ENCODE measurements around the gene PKP4. TPM values are rescaled to one million over a fixed set of nuclear protein-coding genes. Genes with fewer than 3 reads are reported as not detected.

Gene PKP4
- polyA plus RNA-seq, 1 donor from 2014 or later: 24.2 TPM

- H3K4me2 ChIP-seq (ENCODE audit: low read length): no peak overlapping the region
- peaks cover 9% of the 10 kb centered on the region for H3K79me2 ChIP-seq (replicated peaks; ENCODE audit: insufficient read depth, low read length)
- H3K9me3 ChIP-seq (ENCODE audit: low read length): no peaks in the 10 kb centered on the region
- no peaks in the 10 kb centered on the region for H4K20me1 ChIP-seq (ENCODE audit: insufficient read depth)
- no peak for TF ChIP-seq SMC3 (conservative IDR thresholded peaks at IDR 0.05; ENCODE audit: poor library complexity)
- TF ChIP-seq POLR2AphosphoS5 (IDR thresholded peaks at IDR 0.05): no peak
- TF ChIP-seq, protein P1, sequence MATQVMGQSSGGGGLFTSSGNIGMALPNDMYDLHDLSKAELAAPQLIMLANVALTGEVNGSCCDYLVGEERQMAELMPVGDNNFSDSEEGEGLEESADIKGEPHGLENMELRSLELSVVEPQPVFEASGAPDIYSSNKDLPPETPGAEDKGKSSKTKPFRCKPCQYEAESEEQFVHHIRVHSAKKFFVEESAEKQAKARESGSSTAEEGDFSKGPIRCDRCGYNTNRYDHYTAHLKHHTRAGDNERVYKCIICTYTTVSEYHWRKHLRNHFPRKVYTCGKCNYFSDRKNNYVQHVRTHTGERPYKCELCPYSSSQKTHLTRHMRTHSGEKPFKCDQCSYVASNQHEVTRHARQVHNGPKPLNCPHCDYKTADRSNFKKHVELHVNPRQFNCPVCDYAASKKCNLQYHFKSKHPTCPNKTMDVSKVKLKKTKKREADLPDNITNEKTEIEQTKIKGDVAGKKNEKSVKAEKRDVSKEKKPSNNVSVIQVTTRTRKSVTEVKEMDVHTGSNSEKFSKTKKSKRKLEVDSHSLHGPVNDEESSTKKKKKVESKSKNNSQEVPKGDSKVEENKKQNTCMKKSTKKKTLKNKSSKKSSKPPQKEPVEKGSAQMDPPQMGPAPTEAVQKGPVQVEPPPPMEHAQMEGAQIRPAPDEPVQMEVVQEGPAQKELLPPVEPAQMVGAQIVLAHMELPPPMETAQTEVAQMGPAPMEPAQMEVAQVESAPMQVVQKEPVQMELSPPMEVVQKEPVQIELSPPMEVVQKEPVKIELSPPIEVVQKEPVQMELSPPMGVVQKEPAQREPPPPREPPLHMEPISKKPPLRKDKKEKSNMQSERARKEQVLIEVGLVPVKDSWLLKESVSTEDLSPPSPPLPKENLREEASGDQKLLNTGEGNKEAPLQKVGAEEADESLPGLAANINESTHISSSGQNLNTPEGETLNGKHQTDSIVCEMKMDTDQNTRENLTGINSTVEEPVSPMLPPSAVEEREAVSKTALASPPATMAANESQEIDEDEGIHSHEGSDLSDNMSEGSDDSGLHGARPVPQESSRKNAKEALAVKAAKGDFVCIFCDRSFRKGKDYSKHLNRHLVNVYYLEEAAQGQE (IDR thresholded peaks at IDR 0.05; ENCODE audit: borderline replicate concordance): no peak
- TF ChIP-seq TAF1 (IDR thresholded peaks at IDR 0.05; ENCODE audit: low read depth): no peak
- TF ChIP-seq CTCF (IDR thresholded peaks at IDR 0.05; ENCODE audit: poor library complexity, severe bottlenecking): no peak
- TF ChIP-seq EZH2 (IDR thresholded peaks at IDR 0.05; ENCODE audit: borderline replicate concordance, insufficient read depth, low read length, poor library complexity, severe bottlenecking): no peak
- TF ChIP-seq MXI1 (conservative IDR thresholded peaks at IDR 0.05; ENCODE audit: poor library complexity, severe bottlenecking): no peak
- no peak for TF ChIP-seq EP300 (conservative IDR thresholded peaks at IDR 0.05; ENCODE audit: poor library complexity, severe bottlenecking)
- TF ChIP-seq RAD21 (conservative IDR thresholded peaks at IDR 0.05): no peak
- no peak overlapping the region for H3K4me3 ChIP-seq (ENCODE audit: low read length)
- no peak overlapping the region for H2AFZ ChIP-seq (ENCODE audit: low read depth, low read length)
- no peaks in the 10 kb centered on the region for H3K9me2 ChIP-seq (ENCODE audit: insufficient read depth, low read length)
- H3K9ac ChIP-seq (ENCODE audit: low read length): no peak overlapping the region
- H3F3A ChIP-seq (ENCODE audit: insufficient read depth, low read length, poor library complexity, severe bottlenecking): no peaks in the 10 kb centered on the region
- no peak overlapping the region for H3K27ac ChIP-seq (ENCODE audit: low read length)
- no peaks in the 10 kb centered on the region for H3K36me3 ChIP-seq (ENCODE audit: insufficient read depth, low read length)
- no peaks in the 10 kb centered on the region for H3K27me3 ChIP-seq (ENCODE audit: insufficient read depth, low read depth, low read length)
These were observed 30.2 kb downstream of the PKP4 start for GRCh38 chr2:158486970-158487325.

DNA sequence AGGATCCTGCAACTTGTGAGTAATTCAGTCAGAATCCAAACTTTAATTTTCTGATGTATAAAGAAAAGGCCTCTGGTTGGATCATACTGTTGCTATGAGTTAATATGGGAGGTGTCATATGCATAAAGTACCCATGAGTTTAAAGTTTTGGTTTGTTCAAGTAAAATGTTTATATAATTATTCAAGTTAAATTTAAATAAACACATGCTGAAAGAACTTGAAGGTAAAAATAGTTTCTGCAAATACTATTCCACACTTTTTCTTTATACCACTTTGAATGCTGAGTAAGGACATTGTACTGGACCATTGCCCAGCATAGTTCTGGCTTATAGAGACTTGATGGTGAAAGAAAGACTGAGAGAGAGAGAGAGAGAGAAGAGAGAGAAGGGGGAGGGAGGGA lies 30.7 kb downstream of the PKP4 start:
- H4K20me1 ChIP-seq (ENCODE audit: insufficient read depth): no peaks in the 10 kb centered on the region
- no peak overlapping the region for H3K27ac ChIP-seq (ENCODE audit: low read length)
- H3K9me3 ChIP-seq (ENCODE audit: low read length): no peaks in the 10 kb centered on the region
- no peak overlapping the region for H3K9ac ChIP-seq (ENCODE audit: low read length)
- no peak overlapping the region for H3K4me2 ChIP-seq (ENCODE audit: low read length)
- no peak overlapping the region for H3K4me3 ChIP-seq (ENCODE audit: low read length)
- H3F3A ChIP-seq (ENCODE audit: insufficient read depth, low read length, poor library complexity, severe bottlenecking): no peaks in the 10 kb centered on the region
- H3K79me2 ChIP-seq (replicated peaks; ENCODE audit: insufficient read depth, low read length): peaks cover 9% of the 10 kb centered on the region
- no peaks in the 10 kb centered on the region for H3K36me3 ChIP-seq (ENCODE audit: insufficient read depth, low read length)
- H3K9me2 ChIP-seq (ENCODE audit: insufficient read depth, low read length): no peaks in the 10 kb centered on the region
- H2AFZ ChIP-seq (ENCODE audit: low read depth, low read length): no peak overlapping the region
- H3K27me3 ChIP-seq (ENCODE audit: insufficient read depth, low read depth, low read length): no peaks in the 10 kb centered on the region
- TF ChIP-seq POLR2AphosphoS5 (IDR thresholded peaks at IDR 0.05): no peak
- TF ChIP-seq CTCF (IDR thresholded peaks at IDR 0.05; ENCODE audit: poor library complexity, severe bottlenecking): no peak
- TF ChIP-seq EZH2 (IDR thresholded peaks at IDR 0.05; ENCODE audit: borderline replicate concordance, insufficient read depth, low read length, poor library complexity, severe bottlenecking): no peak
- no peak for TF ChIP-seq TAF1 (IDR thresholded peaks at IDR 0.05; ENCODE audit: low read depth)
- TF ChIP-seq SMC3 (conservative IDR thresholded peaks at IDR 0.05; ENCODE audit: poor library complexity): no peak
- TF ChIP-seq, protein P1 (IDR thresholded peaks at IDR 0.05; ENCODE audit: borderline replicate concordance): no peak
- TF ChIP-seq RAD21 (conservative IDR thresholded peaks at IDR 0.05): no peak
- TF ChIP-seq EP300 (conservative IDR thresholded peaks at IDR 0.05; ENCODE audit: poor library complexity, severe bottlenecking): no peak
